Measurements from ENCODE around the gene STYXL1.

DNA sequence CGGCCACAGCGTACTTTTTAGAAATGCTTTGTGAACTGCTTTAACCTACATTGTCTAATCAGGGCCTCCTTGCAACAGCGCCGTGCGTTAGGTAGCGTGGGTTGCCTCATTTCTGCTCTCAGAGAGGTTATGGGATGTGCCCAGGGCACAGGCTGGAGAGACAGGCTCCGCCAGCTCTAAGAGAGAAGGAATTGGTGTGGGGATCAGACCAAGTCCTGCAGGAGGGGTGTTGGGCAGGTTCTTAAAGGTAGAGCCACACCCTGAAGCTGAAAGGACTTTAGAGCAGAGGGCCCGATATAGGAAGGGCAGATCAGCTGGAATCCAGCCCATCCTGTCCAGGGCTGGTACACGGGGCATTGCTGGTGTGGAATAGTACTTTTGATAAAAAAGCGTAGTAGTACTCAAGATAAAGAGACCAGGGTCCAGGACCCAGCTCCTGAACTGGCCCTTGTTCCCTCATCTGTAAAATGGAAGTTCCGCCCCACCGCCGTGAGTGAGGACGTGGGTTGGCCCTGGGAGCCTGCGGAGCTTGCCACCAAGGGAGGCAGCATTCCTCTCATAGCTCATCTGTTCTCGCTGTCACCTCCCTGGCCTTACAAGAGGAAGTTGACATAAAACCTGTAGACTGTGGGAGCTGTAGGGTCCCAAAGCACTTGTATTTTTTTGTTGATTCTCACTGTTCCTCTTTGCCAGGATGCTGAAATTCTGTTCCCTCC, 90.6 kb downstream of the STYXL1 start:
- no peak for TF ChIP-seq TAF1 (IDR thresholded peaks at IDR 0.05; ENCODE audit: borderline replicate concordance, low read depth, low read length)
- no peak for TF ChIP-seq POLR2AphosphoS5 (IDR thresholded peaks at IDR 0.05; ENCODE audit: low read depth, low read length)

Measured in GM12892 (cell line).